KOPT-K1 (cell line): Measurements from ENCODE around the gene RARRES2.
A peak's percentile ranks its signal among the peaks of the same experiment; 100 is the strongest.

Experiments used
- H3K27ac ChIP-seq: fragments of 200-600 bp; sonication (generic); 2 replicates; pipeline ENCODE4 v1.5.1; 2016; ENCODE audit warnings: antibody characterized with exemption, mild to moderate bottlenecking, low read depth, low read length; ENCODE audit not compliant: poor library complexity, severe bottlenecking
- H3K36me3 ChIP-seq: fragments of 200-600 bp; sonication (generic); 2 replicates; pipeline ENCODE4 v1.5.1; 2017; ENCODE audit warnings: antibody characterized with exemption, mild to moderate bottlenecking, low read length, moderate library complexity; ENCODE audit not compliant: insufficient read depth
- H3K9me3 ChIP-seq: fragments of 200-600 bp; sonication (generic); 2 replicates; pipeline ENCODE4 v1.5.1; 2017; ENCODE audit warnings: antibody characterized with exemption, low read length, mild to moderate bottlenecking; ENCODE audit not compliant: insufficient read depth, poor library complexity, severe bottlenecking

RARRES2 gene

GRCh38 chr7:150379441-150380379 lies 38.3 kb upstream of the RARRES2 start:
- H3K27ac ChIP-seq: peak overlapping the region; percentile 95
- H3K36me3 ChIP-seq: peaks cover 4% of the 10 kb centered on the region; the same call in 1 of the 2 replicates

GRCh38 chr7:150378853-150379440 lies 37.5 kb upstream of the RARRES2 start, which contains the start of gene ZNF775:
TSS of gene ZNF775 (plus strand) at chr7:150379330. CDS start at chr7:150388471, 9,141 bp downstream.
- no peaks in the 10 kb centered on the region for H3K9me3 ChIP-seq
- peak within 1 kb of the TSS; percentile 95 for H3K27ac ChIP-seq
- H3K36me3 ChIP-seq: peaks cover 12% of the 10 kb centered on the region; the same call in 1 of the 2 replicates

More at GRCh38 chr7:150379441-150380379, 38.3 kb upstream of the RARRES2 start:
- H3K9me3 ChIP-seq: no peaks in the 10 kb centered on the region

- Histone ChIP-seq H3K27ac (peak overlapping the region; percentile 95), H3K9me3 (no peaks in the 10 kb centered on the region), H3K36me3 (peaks cover 19% of the 10 kb centered on the region)
These were observed 36.9 kb upstream of the RARRES2 start for GRCh38 chr7:150378115-150378852.

- peaks cover 25% of the 10 kb centered on the region for H3K36me3 ChIP-seq
- peak overlapping the region; percentile 95 for H3K27ac ChIP-seq
- H3K9me3 ChIP-seq: no peaks in the 10 kb centered on the region
These were observed 36.2 kb upstream of the RARRES2 start for GRCh38 chr7:150377635-150378034.

GRCh38 chr7:150377196-150377595 lies 35.8 kb upstream of the RARRES2 start:
- no peaks in the 10 kb centered on the region for H3K9me3 ChIP-seq
- peak overlapping the region; percentile 95 for H3K27ac ChIP-seq
- peaks cover 29% of the 10 kb centered on the region for H3K36me3 ChIP-seq

GRCh38 chr7:150376560-150376959 lies 35.1 kb upstream of the RARRES2 start:
- Histone ChIP-seq H3K36me3 (peaks cover 36% of the 10 kb centered on the region), H3K27ac (peak overlapping the region; percentile 95), H3K9me3 (no peaks in the 10 kb centered on the region)

- Histone ChIP-seq H3K27ac (peak overlapping the region; percentile 95), H3K9me3 (no peaks in the 10 kb centered on the region), H3K36me3 (peaks cover 43% of the 10 kb centered on the region)
These were observed 34.5 kb upstream of the RARRES2 start for GRCh38 chr7:150375662-150376521.

- H3K36me3 ChIP-seq: peaks cover 46% of the 10 kb centered on the region
- peak overlapping the region; percentile 3 for H3K27ac ChIP-seq
- H3K9me3 ChIP-seq: no peaks in the 10 kb centered on the region
These were observed 33.0 kb upstream of the RARRES2 start for GRCh38 chr7:150374472-150374871.

- Histone ChIP-seq H3K36me3 (peaks cover 46% of the 10 kb centered on the region), H3K27ac (peak overlapping the region; percentile 3)
These were observed 32.6 kb upstream of the RARRES2 start for GRCh38 chr7:150374026-150374425.

GRCh38 chr7:150373049-150373801 lies 31.8 kb upstream of the RARRES2 start:
- Histone ChIP-seq H3K36me3 (peaks cover 46% of the 10 kb centered on the region), H3K9me3 (no peaks in the 10 kb centered on the region), H3K27ac (no peak overlapping the region)

More at GRCh38 chr7:150374026-150374425, 32.6 kb upstream of the RARRES2 start:
- no peaks in the 10 kb centered on the region for H3K9me3 ChIP-seq

GRCh38 chr7:150372271-150373048 lies 31.0 kb upstream of the RARRES2 start:
- Histone ChIP-seq H3K9me3 (no peaks in the 10 kb centered on the region), H3K36me3 (peaks cover 46% of the 10 kb centered on the region), H3K27ac (no peak overlapping the region)

- Histone ChIP-seq H3K27ac (no peak overlapping the region), H3K36me3 (peaks cover 46% of the 10 kb centered on the region), H3K9me3 (no peaks in the 10 kb centered on the region)
These were observed 30.5 kb upstream of the RARRES2 start for GRCh38 chr7:150371996-150372270.
